ENCODE measurements around the gene ANTXR1. TPM values are rescaled to one million over a fixed set of nuclear protein-coding genes. Genes with fewer than 3 reads are reported as not detected.

ANTXR1 gene
- polyA plus RNA-seq, 1 donor from 2014 or later = not detected

GRCh38 chr2:69017080-69017479, 4.1 kb downstream of the ANTXR1 start:
- Mint-ChIP-seq H3K27ac (no peak overlapping the region), H3K4me3 (no peak overlapping the region), H3K4me1 (peaks cover 4 to 14% (median 8%) of the 10 kb centered on the region in 3 donors), H3K9me3 (no peaks in the 10 kb centered on the region), H3K36me3 (no peaks in the 10 kb centered on the region), H3K27me3 (peaks cover 37% of the 10 kb centered on the region)

GRCh38 chr2:69017835-69018234, 4.9 kb downstream of the ANTXR1 start:
- Mint-ChIP-seq H3K4me3 (no peak overlapping the region), H3K36me3 (no peaks in the 10 kb centered on the region), H3K9me3 (no peaks in the 10 kb centered on the region), H3K27me3 (peaks cover 29% of the 10 kb centered on the region), H3K27ac (no peak overlapping the region), H3K4me1 (peaks cover under 1 to 8% (median 3%) of the 10 kb centered on the region in 3 donors)

GRCh38 chr2:69018678-69019095, 5.7 kb downstream of the ANTXR1 start:
- Mint-ChIP-seq H3K36me3 (no peaks in the 10 kb centered on the region), H3K4me3 (no peak overlapping the region), H3K27ac (no peak overlapping the region), H3K27me3 (peaks cover 29% of the 10 kb centered on the region), H3K4me1 (peaks cover 0 to 7% (median 0%) of the 10 kb centered on the region in 3 donors), H3K9me3 (no peaks in the 10 kb centered on the region)

GRCh38 chr2:69020496-69021426, 7.8 kb downstream of the ANTXR1 start:
- H3K4me1 Mint-ChIP-seq = no peaks in the 10 kb centered on the region
- H3K27me3 Mint-ChIP-seq = peaks cover 17% of the 10 kb centered on the region
- H3K27ac Mint-ChIP-seq = no peak overlapping the region
- no peak overlapping the region for H3K4me3 Mint-ChIP-seq
- H3K9me3 Mint-ChIP-seq = no peaks in the 10 kb centered on the region
- H3K36me3 Mint-ChIP-seq = no peaks in the 10 kb centered on the region

GRCh38 chr2:69021727-69022126, 8.7 kb downstream of the ANTXR1 start:
- Mint-ChIP-seq H3K27ac (no peak overlapping the region), H3K27me3 (peaks cover 17% of the 10 kb centered on the region), H3K36me3 (no peaks in the 10 kb centered on the region), H3K4me1 (no peaks in the 10 kb centered on the region), H3K9me3 (no peaks in the 10 kb centered on the region), H3K4me3 (no peak overlapping the region)

- Mint-ChIP-seq H3K27me3 (peaks cover 13% of the 10 kb centered on the region), H3K36me3 (no peaks in the 10 kb centered on the region), H3K4me1 (no peaks in the 10 kb centered on the region), H3K27ac (no peak overlapping the region), H3K4me3 (no peak overlapping the region), H3K9me3 (peaks cover 0 to 4% (median 0%) of the 10 kb centered on the region in 3 donors)
Observed at GRCh38 chr2:69022548-69022947, 9.6 kb downstream of the ANTXR1 start.

GRCh38 chr2:69023236-69023635, 10.3 kb downstream of the ANTXR1 start:
- no peaks in the 10 kb centered on the region for H3K36me3 Mint-ChIP-seq
- H3K27me3 Mint-ChIP-seq = peaks cover 9% of the 10 kb centered on the region
- H3K4me3 Mint-ChIP-seq = no peak overlapping the region
- peaks cover 0 to 4% (median 0%) of the 10 kb centered on the region in 3 donors for H3K9me3 Mint-ChIP-seq
- no peaks in the 10 kb centered on the region for H3K4me1 Mint-ChIP-seq
- H3K27ac Mint-ChIP-seq = no peak overlapping the region

- peaks cover 0 to 4% (median 0%) of the 10 kb centered on the region in 3 donors for H3K9me3 Mint-ChIP-seq
- no peaks in the 10 kb centered on the region for H3K4me1 Mint-ChIP-seq
- peaks cover 15% of the 10 kb centered on the region for H3K27me3 Mint-ChIP-seq
- H3K27ac Mint-ChIP-seq = no peak overlapping the region
- H3K36me3 Mint-ChIP-seq = no peaks in the 10 kb centered on the region
- H3K4me3 Mint-ChIP-seq = no peak overlapping the region
Observed at GRCh38 chr2:69026026-69026425, 13.0 kb downstream of the ANTXR1 start.

- Mint-ChIP-seq H3K27ac (no peak overlapping the region), H3K4me3 (no peak overlapping the region), H3K4me1 (no peaks in the 10 kb centered on the region), H3K36me3 (no peaks in the 10 kb centered on the region), H3K27me3 (peaks cover 12% of the 10 kb centered on the region), H3K9me3 (peaks cover 0 to 4% (median 0%) of the 10 kb centered on the region in 3 donors)
Observed at GRCh38 chr2:69026691-69027459, 13.9 kb downstream of the ANTXR1 start.

GRCh38 chr2:69030800-69031428, 17.9 kb downstream of the ANTXR1 start:
- Mint-ChIP-seq H3K27ac (no peak overlapping the region), H3K4me1 (no peaks in the 10 kb centered on the region), H3K9me3 (peaks cover 0 to 4% (median 0%) of the 10 kb centered on the region in 3 donors), H3K4me3 (no peak overlapping the region), H3K27me3 (peaks cover 19% of the 10 kb centered on the region), H3K36me3 (no peaks in the 10 kb centered on the region)

GRCh38 chr2:69031466-69031865, 18.5 kb downstream of the ANTXR1 start:
- Mint-ChIP-seq H3K4me3 (no peak overlapping the region), H3K36me3 (no peaks in the 10 kb centered on the region), H3K4me1 (no peaks in the 10 kb centered on the region), H3K9me3 (peaks cover 0 to 4% (median 0%) of the 10 kb centered on the region in 3 donors), H3K27ac (no peak overlapping the region), H3K27me3 (peaks cover 19% of the 10 kb centered on the region)

- no peak overlapping the region for H3K27ac Mint-ChIP-seq
- no peak overlapping the region for H3K4me3 Mint-ChIP-seq
- no peaks in the 10 kb centered on the region for H3K9me3 Mint-ChIP-seq
- peaks cover 19% of the 10 kb centered on the region for H3K27me3 Mint-ChIP-seq
- H3K4me1 Mint-ChIP-seq = no peaks in the 10 kb centered on the region
- no peaks in the 10 kb centered on the region for H3K36me3 Mint-ChIP-seq
Observed at GRCh38 chr2:69032336-69032735, 19.4 kb downstream of the ANTXR1 start.

GRCh38 chr2:69033461-69034095, 20.6 kb downstream of the ANTXR1 start:
- peaks cover 19% of the 10 kb centered on the region for H3K27me3 Mint-ChIP-seq
- no peak overlapping the region for H3K27ac Mint-ChIP-seq
- no peaks in the 10 kb centered on the region for H3K36me3 Mint-ChIP-seq
- H3K9me3 Mint-ChIP-seq = no peaks in the 10 kb centered on the region
- H3K4me1 Mint-ChIP-seq = no peaks in the 10 kb centered on the region
- H3K4me3 Mint-ChIP-seq = no peak overlapping the region

- Mint-ChIP-seq H3K4me3 (no peak overlapping the region), H3K9me3 (no peaks in the 10 kb centered on the region), H3K36me3 (no peaks in the 10 kb centered on the region), H3K27me3 (peaks cover 17% of the 10 kb centered on the region), H3K4me1 (no peaks in the 10 kb centered on the region), H3K27ac (no peak overlapping the region)
Observed at GRCh38 chr2:69034122-69034521, 21.1 kb downstream of the ANTXR1 start.

- no peak overlapping the region for H3K27ac Mint-ChIP-seq
- no peaks in the 10 kb centered on the region for H3K36me3 Mint-ChIP-seq
- no peaks in the 10 kb centered on the region for H3K9me3 Mint-ChIP-seq
- H3K27me3 Mint-ChIP-seq = peaks cover 17% of the 10 kb centered on the region
- H3K4me3 Mint-ChIP-seq = no peak overlapping the region
- no peaks in the 10 kb centered on the region for H3K4me1 Mint-ChIP-seq
Observed at GRCh38 chr2:69034845-69035244, 21.9 kb downstream of the ANTXR1 start.
